Psoas muscle (tissue), 8 donors: ENCODE measurements around the gene TTLL12. TPM values are rescaled to one million over a fixed set of nuclear protein-coding genes. Genes with fewer than 3 reads are reported as not detected.

Source experiments
- ATAC-seq, 4 donors: fragments of 200-7000 bp; cut with Tn5 transposase; one replicate each; pipeline ENCODE4 v1.9.1; 2020; ENCODE audit warnings: moderate library complexity in 3 of 4, mild to moderate bottlenecking in 2 of 4
- DNase-seq, 2 donors: peaks; one replicate each; pipeline ENCODE4 v3.0.0-alpha.2; 2020
- H3K27ac ChIP-seq: fragments of 200-600 bp; one replicate; pipeline ENCODE4 v1.8.0; 2022
- H3K27me3 ChIP-seq, 3 donors: fragments of 200-600 bp in 1 of 3; one replicate each; pipeline versions ENCODE4 v1.6.1 to v1.8.0; 2013 to 2022; ENCODE audit warnings: low read length in 2 of 3, mild to moderate bottlenecking in 2 of 3, moderate library complexity in 1 of 3; ENCODE audit not compliant: insufficient read depth in 3 of 3
- H3K36me3 ChIP-seq, 2 donors: fragments of 200-600 bp in 1 of 2; one replicate each; pipeline versions ENCODE4 v1.6.1 to v1.8.0; 2013 to 2022; ENCODE audit warnings: low read depth in 1 of 2, mild to moderate bottlenecking in 1 of 2, moderate library complexity in 1 of 2; ENCODE audit not compliant: insufficient read depth in 1 of 2
- H3K4me1 ChIP-seq: fragments of 200-600 bp; one replicate; pipeline ENCODE4 v1.8.0; 2022
- H3K4me3 ChIP-seq: fragments of 200-600 bp; one replicate; pipeline ENCODE4 v1.8.0; 2022; ENCODE audit warnings: mild to moderate bottlenecking
- H3K9me3 ChIP-seq: fragments of 200-600 bp; one replicate; pipeline ENCODE4 v1.8.0; 2022
- WGBS, 3 donors: extraction: QIAGEN DNeasy Blood & Tissue Kit; methylation state at CpG; one replicate each; pipeline versions ENCODE4 v1.1.6 to v1.1.7; 2013; 5-methylcytosine and 5-hydroxymethylcytosine counted together
- intact Hi-C, 2 donors: fragments of 100-400 bp; cut with DNase I; formaldehyde crosslinking; loops; one replicate each; pipeline versions ENCODE4 v1.11.0 to v1.14.2; 2022
- polyA plus RNA-seq, 3 donors: library from polyadenylated mRNA; stranded (reverse); fragments of 200-250 nt; gene quantifications; one replicate each; pipeline ENCODE4 v1.2.3, GENCODE V29; 2013
- total RNA-seq, 4 donors: library from RNA; stranded (reverse); fragmentation: NEBNext Ultra II Directional in 2 of 4; extraction: Animal tissue kit (Norgen Biotek cat#: 25700) in 2 of 4; gene quantifications; one replicate each; pipeline versions ENCODE4 v1.2.1 to v1.2.4, GENCODE V29; 2021 to 2023
- TF ChIP-seq, protein P1 (sequence below): fragments of 200-600 bp; IDR thresholded peaks from one replicate; pipeline ENCODE4 v1.8.0; 2022; ENCODE audit warnings: antibody characterized with exemption
- donor health status: healthy with polysubstance abuse.
- donor health status: DM: no; HTN: no; CAD: no; lungs with moderate emphysema.
- donor health status: Bipolar disorder and iron deficiency.
- donor health status: healthy.
- donor health status: DM: yes; HTN: yes; CAD: no.
- donor health status: DM: no; HTN: no; CAD: no.
- donor health status: DM: no; HTN: no; CAD: no.
- donor health status: DM: yes; HTN: yes; CAD: no.

The TTLL12 gene
- total and polyA plus RNA-seq, 7 donors: 9.9 to 20.7 (median 13.7) TPM

DNA sequence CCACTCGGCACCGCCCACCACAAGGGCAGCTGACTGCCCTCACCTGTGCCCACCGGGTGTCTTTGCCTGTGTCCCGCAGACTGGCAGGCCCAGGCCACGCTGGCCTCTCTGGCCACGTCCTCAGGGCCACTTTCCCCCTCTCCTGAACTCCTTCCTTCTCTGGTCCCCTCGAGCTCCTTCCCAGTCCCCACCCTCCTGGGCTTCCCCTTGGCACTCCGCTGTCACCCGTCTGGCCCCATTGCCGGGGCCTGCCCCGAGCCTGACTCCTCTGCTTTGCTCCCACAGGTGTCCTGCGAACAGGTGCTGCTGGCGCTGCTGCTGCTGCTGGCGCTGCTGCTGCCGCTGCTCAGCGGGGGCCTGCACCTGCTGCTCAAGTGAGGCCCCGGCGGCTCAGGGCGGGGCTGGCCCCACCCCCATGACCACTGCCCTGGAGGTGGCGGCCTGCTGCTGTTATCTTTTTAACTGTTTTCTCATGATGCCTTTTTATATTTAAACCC is 58.0 kb downstream of the TTLL12 start:
- Histone ChIP-seq H3K36me3 (peaks cover 0 to 27% of the 10 kb centered on the region in 2 donors), H3K27ac (no peak overlapping the region), H3K4me3 (no peak overlapping the region), H3K9me3 (no peaks in the 10 kb centered on the region), H3K27me3 (peaks cover 0 to 15% (median 0%) of the 10 kb centered on the region in 3 donors), H3K4me1 (peaks cover 6% of the 10 kb centered on the region)
- WGBS, 3 donors: 40 to 56% (median 48%) methylated on average over 20 of the region's 20 CpGs
- DNase-seq (no peak), ATAC-seq (no peak)
- intact Hi-C loops: no loop called here
- TF ChIP-seq, protein P1, sequence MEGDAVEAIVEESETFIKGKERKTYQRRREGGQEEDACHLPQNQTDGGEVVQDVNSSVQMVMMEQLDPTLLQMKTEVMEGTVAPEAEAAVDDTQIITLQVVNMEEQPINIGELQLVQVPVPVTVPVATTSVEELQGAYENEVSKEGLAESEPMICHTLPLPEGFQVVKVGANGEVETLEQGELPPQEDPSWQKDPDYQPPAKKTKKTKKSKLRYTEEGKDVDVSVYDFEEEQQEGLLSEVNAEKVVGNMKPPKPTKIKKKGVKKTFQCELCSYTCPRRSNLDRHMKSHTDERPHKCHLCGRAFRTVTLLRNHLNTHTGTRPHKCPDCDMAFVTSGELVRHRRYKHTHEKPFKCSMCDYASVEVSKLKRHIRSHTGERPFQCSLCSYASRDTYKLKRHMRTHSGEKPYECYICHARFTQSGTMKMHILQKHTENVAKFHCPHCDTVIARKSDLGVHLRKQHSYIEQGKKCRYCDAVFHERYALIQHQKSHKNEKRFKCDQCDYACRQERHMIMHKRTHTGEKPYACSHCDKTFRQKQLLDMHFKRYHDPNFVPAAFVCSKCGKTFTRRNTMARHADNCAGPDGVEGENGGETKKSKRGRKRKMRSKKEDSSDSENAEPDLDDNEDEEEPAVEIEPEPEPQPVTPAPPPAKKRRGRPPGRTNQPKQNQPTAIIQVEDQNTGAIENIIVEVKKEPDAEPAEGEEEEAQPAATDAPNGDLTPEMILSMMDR: no peak

DNA sequence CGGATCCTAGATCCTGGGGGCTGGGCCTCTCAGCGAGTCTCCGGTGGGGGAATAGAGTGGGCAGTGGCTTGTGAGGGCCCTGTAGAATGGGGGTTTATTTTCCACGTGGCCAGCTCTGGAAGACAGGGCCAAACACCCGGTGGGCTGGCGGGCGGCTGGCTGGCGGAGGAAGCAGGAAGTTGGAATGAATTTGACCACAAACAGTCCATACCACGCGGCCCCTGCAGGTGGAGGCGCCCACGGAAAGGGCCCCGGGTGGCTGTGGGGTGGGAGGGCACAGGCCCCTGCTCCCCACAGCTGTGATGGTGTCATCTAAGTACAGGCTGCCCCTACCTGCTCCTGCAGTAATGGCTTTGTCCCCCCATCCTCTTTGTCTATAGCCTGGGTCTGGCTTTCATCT is 58.8 kb downstream of the TTLL12 start:
- TF ChIP-seq, protein P1: no peak
- Histone ChIP-seq H3K27me3 (peaks cover 0 to 15% (median 0%) of the 10 kb centered on the region in 3 donors), H3K36me3 (peaks cover 0 to 19% of the 10 kb centered on the region in 2 donors), H3K27ac (no peak overlapping the region), H3K4me3 (no peak overlapping the region), H3K9me3 (no peaks in the 10 kb centered on the region), H3K4me1 (peaks cover 6% of the 10 kb centered on the region)
- WGBS, 3 donors: 36 to 47% (median 44%) methylated on average over 13 of the region's 13 CpGs
- DNase-seq (no peak), ATAC-seq (no peak)
- intact Hi-C loops: no loop called here

DNA sequence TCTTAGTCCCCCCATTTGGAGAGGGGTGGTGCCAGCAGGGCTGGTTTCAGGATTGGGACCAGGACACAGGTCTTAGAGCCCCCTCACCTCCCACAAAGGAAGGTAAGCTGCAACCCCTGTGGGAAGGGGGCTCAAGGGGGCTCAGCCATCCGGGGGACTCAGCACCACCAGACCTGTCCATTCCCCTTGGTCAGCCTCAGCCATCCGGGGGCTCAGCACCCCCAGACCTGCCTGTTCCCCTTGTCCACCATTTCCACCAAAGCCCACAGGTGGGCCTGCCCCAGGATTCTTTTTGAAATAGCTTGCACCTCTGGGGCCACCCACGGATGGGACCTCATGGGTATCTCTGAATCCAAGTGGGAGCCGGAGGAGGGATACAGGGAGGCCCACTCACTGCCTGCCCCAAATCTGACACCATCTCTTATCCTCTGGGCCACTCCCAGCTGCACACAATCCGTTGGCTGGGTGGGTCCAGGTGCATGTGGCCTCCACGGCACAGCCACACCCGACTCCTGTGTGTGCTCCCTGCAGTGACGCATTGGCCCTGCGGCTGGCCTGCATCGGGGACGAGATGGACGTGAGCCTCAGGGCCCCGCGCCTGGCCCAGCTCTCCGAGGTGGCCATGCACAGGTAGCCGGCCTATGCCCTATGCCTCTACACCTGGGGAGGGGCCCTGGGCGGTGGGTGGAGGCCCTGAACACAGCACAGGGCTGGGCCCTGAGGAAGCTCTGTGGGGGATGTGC is 59.6 kb downstream of the TTLL12 start:
- Histone ChIP-seq H3K27me3 (peaks cover 0 to 15% (median 0%) of the 10 kb centered on the region in 3 donors), H3K27ac (no peak overlapping the region), H3K4me3 (no peak overlapping the region), H3K36me3 (peaks cover 0 to 11% of the 10 kb centered on the region in 2 donors), H3K9me3 (no peaks in the 10 kb centered on the region), H3K4me1 (peaks cover 6% of the 10 kb centered on the region)
- ATAC-seq (peak in 1 of 4 donors; percentile 6), DNase-seq (no peak)
- intact Hi-C loops: no loop called here
- TF ChIP-seq, protein P1: no peak
- 85 to 88% (median 86%) methylated on average over 17 of the region's 17 CpGs for WGBS, 3 donors

DNA sequence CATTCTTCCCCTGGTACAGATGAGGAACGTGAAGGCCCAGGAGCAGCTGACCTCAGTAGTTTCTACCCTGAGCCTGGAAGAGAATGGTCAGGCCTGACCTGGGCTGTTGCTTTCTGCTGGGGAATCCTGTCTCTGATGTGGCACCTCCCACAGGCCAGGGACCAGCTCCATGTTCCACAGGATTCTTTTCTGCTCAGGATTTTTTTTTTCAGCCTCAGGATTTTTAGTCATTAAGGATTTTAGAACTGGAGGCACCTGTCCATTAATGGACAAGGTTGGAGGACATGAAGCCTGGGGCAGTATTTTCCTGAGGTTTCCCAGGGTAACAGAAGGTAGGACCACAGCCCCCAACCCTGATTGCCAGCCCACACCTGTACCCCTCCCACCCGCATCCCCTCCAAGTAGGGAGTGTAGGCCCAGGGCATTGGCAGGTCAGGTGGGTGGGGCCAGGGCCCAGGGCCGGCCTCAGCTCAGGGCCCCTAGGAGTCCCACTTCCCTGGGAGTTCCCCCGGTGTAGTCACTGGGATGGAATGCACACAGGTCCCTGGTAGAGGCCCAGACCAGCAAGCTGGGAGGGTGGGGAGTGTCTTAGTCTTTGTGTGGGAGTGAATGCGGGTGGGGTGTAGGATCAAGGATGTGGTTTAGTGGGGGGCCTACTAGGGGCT is 60.3 kb downstream of the TTLL12 start:
- TF ChIP-seq, protein P1: no peak

More for the DNA sequence above, 60.3 kb downstream of the TTLL12 start:
- H3K9me3 ChIP-seq: no peaks in the 10 kb centered on the region
- H3K4me1 ChIP-seq: peaks cover 2% of the 10 kb centered on the region
- intact Hi-C loops: no loop called here
- 57 to 66% (median 63%) methylated on average over 5 of the region's 5 CpGs for WGBS, 3 donors
- H3K27ac ChIP-seq: no peak overlapping the region
- H3K4me3 ChIP-seq: no peak overlapping the region
- peaks cover 0 to 4% of the 10 kb centered on the region in 2 donors for H3K36me3 ChIP-seq
- ATAC-seq (peak in 2 of 4 donors; percentile 19 to 34), DNase-seq (no peak)
- peaks cover 0 to 15% (median 0%) of the 10 kb centered on the region in 3 donors for H3K27me3 ChIP-seq
